Fibroblast of lung (primary cell): ENCODE measurements around the gene NMU. TPM values are rescaled to one million over a fixed set of nuclear protein-coding genes. Genes with fewer than 3 reads are reported as not detected.

Experiments used
- DNase-seq, 2 donors: peaks; one replicate each; pipeline versions ENCODE4 v3.0.0 to v3.0.0-alpha.2; 2010; ENCODE audit warnings: low read depth in 2 of 2
- H2AFZ ChIP-seq: 2 replicates; pipeline ENCODE4 v1.5.1; 2012; ENCODE audit warnings: low read length, control low read depth, inconsistent platforms
- H3K27ac ChIP-seq: 2 replicates; pipeline ENCODE4 v1.5.1; 2011; ENCODE audit warnings: low read length, control low read depth; ENCODE audit not compliant: insufficient read depth
- H3K27me3 ChIP-seq: 2 replicates; pipeline ENCODE4 v1.5.1; 2011; ENCODE audit warnings: mild to moderate bottlenecking, low read length; ENCODE audit not compliant: control insufficient read depth, insufficient read depth
- H3K36me3 ChIP-seq: 2 replicates; pipeline ENCODE4 v1.5.1; 2011; ENCODE audit warnings: low read length; ENCODE audit not compliant: control insufficient read depth, insufficient read depth
- H3K4me1 ChIP-seq: 2 replicates; pipeline ENCODE4 v1.5.1; 2011; ENCODE audit warnings: low read length; ENCODE audit not compliant: control insufficient read depth, insufficient read depth; ENCODE audit errors: extremely low read depth
- H3K4me2 ChIP-seq: 2 replicates; pipeline ENCODE4 v1.5.1; 2011; ENCODE audit warnings: low read length, control low read depth; ENCODE audit not compliant: insufficient read depth; ENCODE audit errors: extremely low read depth
- H3K4me3 ChIP-seq, 4 experiments: fragments of 200-600 bp in 1 of 4; sonication (generic) in 1 of 4; replicated peaks in 1 of 4; 2 replicates each; pipeline ENCODE4 v1.5.1; 2011 to 2016; ENCODE audit warnings: low read length in 4 of 4, low read depth in 3 of 4, mild to moderate bottlenecking in 3 of 4, control low read depth in 2 of 4, inconsistent platforms in 1 of 4, mixed read lengths in 1 of 4; ENCODE audit not compliant: insufficient read depth in 1 of 4; ENCODE audit errors: control extremely low read depth in 1 of 4
- H3K79me2 ChIP-seq: 2 replicates; pipeline ENCODE4 v1.5.1; 2012; ENCODE audit warnings: mild to moderate bottlenecking, low read length, inconsistent platforms; ENCODE audit not compliant: control insufficient read depth, insufficient read depth
- H3K9ac ChIP-seq: 2 replicates; pipeline ENCODE4 v1.5.1; 2011; ENCODE audit warnings: mild to moderate bottlenecking, low read length, control low read depth; ENCODE audit not compliant: insufficient read depth
- H3K9me3 ChIP-seq: 2 replicates; pipeline ENCODE4 v1.5.1; 2012; ENCODE audit warnings: low read depth, low read length; ENCODE audit not compliant: control insufficient read depth, insufficient read depth
- H4K20me1 ChIP-seq: 2 replicates; pipeline ENCODE4 v1.5.1; 2011; ENCODE audit warnings: low read length; ENCODE audit not compliant: control insufficient read depth, insufficient read depth; ENCODE audit errors: extremely low read depth
- CTCF ChIP-seq, 2 donors: IDR thresholded peaks in 1 of 2; conservative IDR thresholded peaks in 1 of 2; 1 replicate in 1 of 2; 2 replicates in 1 of 2; pipeline ENCODE4 v1.5.1; 2011 to 2012; ENCODE audit warnings: low read length in 2 of 2, control low read depth in 1 of 2, inconsistent platforms in 1 of 2, low read depth in 1 of 2, mild to moderate bottlenecking in 1 of 2
- EZH2 ChIP-seq: IDR thresholded peaks from 2 replicates; pipeline ENCODE4 v1.5.1; 2012; ENCODE audit warnings: low read length, control low read depth, mild to moderate bottlenecking; ENCODE audit errors: missing control alignments
- polyA plus RNA-seq, 2 donors: library from polyadenylated mRNA; depleted of rRNA in 1 of 2; stranded (reverse) in 1 of 2; unstranded in 1 of 2; fragments of >200 nt; gene quantifications; 2 replicates each; pipeline ENCODE4 v1.2.1, GENCODE V29; 2011 to 2012; ENCODE audit warnings: missing spikeins in 1 of 2
- total RNA-seq: library from RNA; depleted of rRNA; stranded (reverse); fragments of >200 nt; gene quantifications from 2 replicates; pipeline ENCODE4 v1.2.1, GENCODE V29; 2014

NMU gene
- total and polyA plus RNA-seq, 2 donors (not counting 1 experiment from before 2014, with no cell fraction given), result 0.08 TPM; not detected in 1

GRCh38 chr4:55635282-55635681 lies 816 bp downstream of the NMU start:
- no peak for DNase-seq
- no peak overlapping the region for H3K9ac ChIP-seq
- no peaks in the 10 kb centered on the region for H3K79me2 ChIP-seq
- no peaks in the 10 kb centered on the region for H4K20me1 ChIP-seq
- H3K36me3 ChIP-seq, result no peaks in the 10 kb centered on the region
- no peak overlapping the region for H3K27ac ChIP-seq
- no peaks in the 10 kb centered on the region for H3K9me3 ChIP-seq
- H3K27me3 ChIP-seq, result peaks cover 35% of the 10 kb centered on the region
- peaks cover 3% of the 10 kb centered on the region for H3K4me1 ChIP-seq
- no peak overlapping the region for H2AFZ ChIP-seq
- no peak overlapping the region for H3K4me3 ChIP-seq
- no peak for TF ChIP-seq CTCF (conservative IDR thresholded peaks at IDR 0.05 in 1 of 2, IDR thresholded peaks at IDR 0.05 in 1 of 2; ENCODE audit: low read depth in 1 of 2, low read length in 2 of 2)
- peak; percentile 91 for TF ChIP-seq EZH2
- no peak overlapping the region for H3K4me2 ChIP-seq

GRCh38 chr4:55634417-55635128 lies 1.5 kb downstream of the NMU start:
- Histone ChIP-seq H3K4me2 (no peak overlapping the region), H3K9me3 (no peaks in the 10 kb centered on the region), H3K36me3 (no peaks in the 10 kb centered on the region), H3K4me1 (peaks cover 3% of the 10 kb centered on the region), H3K9ac (no peak overlapping the region), H3K27me3 (peaks cover 35% of the 10 kb centered on the region), H3K4me3 (no peak overlapping the region), H2AFZ (no peak overlapping the region), H3K79me2 (no peaks in the 10 kb centered on the region), H3K27ac (no peak overlapping the region), H4K20me1 (no peaks in the 10 kb centered on the region)
- TF ChIP-seq EZH2 (no peak), CTCF (conservative IDR thresholded peaks at IDR 0.05 in 1 of 2, IDR thresholded peaks at IDR 0.05 in 1 of 2; ENCODE audit: low read depth in 1 of 2, low read length in 2 of 2) (no peak)
- no peak for DNase-seq

- Histone ChIP-seq H3K4me1 (peaks cover 3% of the 10 kb centered on the region), H3K27ac (no peak overlapping the region), H3K4me2 (no peak overlapping the region), H3K79me2 (no peaks in the 10 kb centered on the region), H2AFZ (no peak overlapping the region), H3K27me3 (peaks cover 35% of the 10 kb centered on the region), H3K4me3 (no peak overlapping the region), H3K9me3 (no peaks in the 10 kb centered on the region), H3K9ac (no peak overlapping the region), H3K36me3 (no peaks in the 10 kb centered on the region), H4K20me1 (no peaks in the 10 kb centered on the region)
- TF ChIP-seq EZH2, result no peak
- no peak for TF ChIP-seq CTCF (conservative IDR thresholded peaks at IDR 0.05 in 1 of 2, IDR thresholded peaks at IDR 0.05 in 1 of 2; ENCODE audit: low read depth in 1 of 2, low read length in 2 of 2)
- no peak for DNase-seq
Observed at GRCh38 chr4:55633903-55634302, 2.2 kb downstream of the NMU start.
